ENCODE results near the gene ADAT2. TPM values are rescaled to one million over a fixed set of nuclear protein-coding genes. Genes with fewer than 3 reads are reported as not detected.

The ADAT2 gene
- total RNA-seq, 1 experiment from 2014 or later: 1.8 TPM

- peak; percentile 89 for DNase-seq (ENCODE audit: low spot score)
Measured at GRCh38 chr6:143397227-143398222, 53.0 kb downstream of the ADAT2 start.

GRCh38 chr6:143396497-143397226 is 53.8 kb downstream of the ADAT2 start:
- no peak for DNase-seq (ENCODE audit: low spot score)

GRCh38 chr6:143395699-143396098 is 54.8 kb downstream of the ADAT2 start:
- DNase-seq (ENCODE audit: low spot score): no peak

GRCh38 chr6:143394389-143394788 is 56.1 kb downstream of the ADAT2 start:
- no peak for DNase-seq (ENCODE audit: low spot score)

- DNase-seq (ENCODE audit: low spot score): no peak
Measured at GRCh38 chr6:143390278-143390677, 60.2 kb downstream of the ADAT2 start.

GRCh38 chr6:143385636-143386035 is 64.9 kb downstream of the ADAT2 start:
- no peak for DNase-seq (ENCODE audit: low spot score)

- no peak for DNase-seq (ENCODE audit: low spot score)
Measured at GRCh38 chr6:143376861-143377260, 73.6 kb downstream of the ADAT2 start.

- no peak for DNase-seq (ENCODE audit: low spot score)
Measured at GRCh38 chr6:143376375-143376774, 74.1 kb downstream of the ADAT2 start.

GRCh38 chr6:143375022-143375585 is 75.4 kb downstream of the ADAT2 start:
- DNase-seq (ENCODE audit: low spot score): no peak

- no peak for DNase-seq (ENCODE audit: low spot score)
Measured at GRCh38 chr6:143374014-143374413, 76.5 kb downstream of the ADAT2 start.

Other genes with a start within 250 kb of the ADAT2 start
- gene PEX3, start 110 bp upstream of the ADAT2 start, total RNA-seq (2014; rRNA removed; shearing (Covaris generic)): 17.9 and 24.7 TPM in 2 replicates
- gene FUCA2, start 61.0 kb upstream of the ADAT2 start, total RNA-seq (2014; rRNA removed; shearing (Covaris generic)): 88.9 and 95.2 TPM in 2 replicates
- gene PHACTR2, start 227.3 kb upstream of the ADAT2 start, total RNA-seq (2014; rRNA removed; shearing (Covaris generic)): 15.5 and 21.3 TPM in 2 replicates

Data from A172 (cell line).